Erythroblast (primary cell): ENCODE data around the gene LRMDA.

Experiments
- GATA1 ChIP-seq: IDR thresholded peaks from 2 replicates; pipeline ENCODE4 v1.6.1; 2011; ENCODE audit warnings: low read depth, mild to moderate bottlenecking, control low read depth, low read length, moderate library complexity
- POLR2A ChIP-seq: IDR thresholded peaks from 2 replicates; pipeline ENCODE4 v1.6.1; 2011; ENCODE audit warnings: mild to moderate bottlenecking, low read length

- TF ChIP-seq POLR2A (no peak), GATA1 (no peak)
Observed at GRCh38 chr10:76342996-76343395, 911.6 kb downstream of the LRMDA start.
